Lower lobe of right lung (tissue), 2 donors: ENCODE measurements around the gene KLHL25. TPM values are rescaled to one million over a fixed set of nuclear protein-coding genes. Genes with fewer than 3 reads are reported as not detected.

Source experiments
- ATAC-seq, 2 donors: fragments of 200-7000 bp; cut with Tn5 transposase; one replicate each; pipeline ENCODE4 v1.9.1; 2020 to 2022; ENCODE audit warnings: mild to moderate bottlenecking in 2 of 2, moderate library complexity in 2 of 2
- DNase-seq: peaks from one replicate; pipeline ENCODE4 v3.0.0-alpha.2; 2020
- H3K27ac ChIP-seq: fragments of 200-600 bp; one replicate; pipeline ENCODE4 v1.8.0; 2022
- H3K27me3 ChIP-seq: fragments of 200-600 bp; one replicate; pipeline ENCODE4 v1.8.0; 2022; ENCODE audit warnings: low read depth
- H3K36me3 ChIP-seq: fragments of 200-600 bp; one replicate; pipeline ENCODE4 v1.8.0; 2022; ENCODE audit warnings: mild to moderate bottlenecking
- H3K4me1 ChIP-seq: fragments of 200-600 bp; one replicate; pipeline ENCODE4 v1.8.0; 2022
- H3K4me3 ChIP-seq: fragments of 200-600 bp; one replicate; pipeline ENCODE4 v1.8.0; 2022; ENCODE audit warnings: mild to moderate bottlenecking
- H3K9me3 ChIP-seq: fragments of 200-600 bp; one replicate; pipeline ENCODE4 v1.8.0; 2022
- CTCF ChIP-seq: fragments of 200-600 bp; IDR thresholded peaks from one replicate; pipeline ENCODE4 v1.8.0; 2022; ENCODE audit warnings: antibody characterized with exemption, mild to moderate bottlenecking
- intact Hi-C: fragments of 100-400 bp; cut with DNase I; formaldehyde crosslinking; loops from one replicate; pipeline ENCODE4 v1.11.0; 2022
- total RNA-seq: library from RNA; stranded (reverse); fragmentation: NEBNext Ultra II Directional; extraction: Animal tissue kit (Norgen Biotek cat#: 25700); gene quantifications from one replicate; pipeline ENCODE4 v1.2.1, GENCODE V29; 2021
- donor health status: DM: no; HTN: yes; CAD: no; lungs with severe emphysema.

The KLHL25 gene
- total RNA-seq, 1 donor from 2014 or later: 3.0 TPM

- Histone ChIP-seq H3K27me3 (no peaks in the 10 kb centered on the region), H3K4me3 (no peak overlapping the region), H3K27ac (peak overlapping the region; percentile 69), H3K4me1 (peaks cover 40% of the 10 kb centered on the region), H3K36me3 (peaks cover 100% of the 10 kb centered on the region), H3K9me3 (no peaks in the 10 kb centered on the region)
- intact Hi-C loops: no loop called here
- ATAC-seq: peak; percentile 44 to 51
- TF ChIP-seq CTCF: no peak
- no peak for DNase-seq
These were observed 67.7 kb downstream of the KLHL25 start for GRCh38 chr15:85727068-85727467.

- H3K4me1 ChIP-seq: peaks cover 40% of the 10 kb centered on the region
- no peaks in the 10 kb centered on the region for H3K9me3 ChIP-seq
- intact Hi-C loops: no loop called here
- no peak for ATAC-seq
- H3K4me3 ChIP-seq: no peak overlapping the region
- peaks cover 100% of the 10 kb centered on the region for H3K36me3 ChIP-seq
- no peak for TF ChIP-seq CTCF
- no peak for DNase-seq
- H3K27ac ChIP-seq: peak overlapping the region; percentile 69
- no peaks in the 10 kb centered on the region for H3K27me3 ChIP-seq
These were observed 68.3 kb downstream of the KLHL25 start for GRCh38 chr15:85726454-85726853.

GRCh38 chr15:85725564-85725963, 69.2 kb downstream of the KLHL25 start:
- no peak for ATAC-seq
- H3K36me3 ChIP-seq: peaks cover 100% of the 10 kb centered on the region
- no peak for TF ChIP-seq CTCF

GRCh38 chr15:85725019-85725418, 69.7 kb downstream of the KLHL25 start:
- no peaks in the 10 kb centered on the region for H3K9me3 ChIP-seq
- H3K4me1 ChIP-seq: peaks cover 32% of the 10 kb centered on the region
- peaks cover 100% of the 10 kb centered on the region for H3K36me3 ChIP-seq
- no peak for TF ChIP-seq CTCF
- peak overlapping the region; percentile 69 for H3K27ac ChIP-seq
- ATAC-seq (peak in 1 of 2 donors; percentile 39), DNase-seq (no peak)
- no peak overlapping the region for H3K4me3 ChIP-seq
- intact Hi-C loops: no loop called here
- H3K27me3 ChIP-seq: no peaks in the 10 kb centered on the region

More at GRCh38 chr15:85725564-85725963, 69.2 kb downstream of the KLHL25 start:
- Histone ChIP-seq H3K27ac (peak overlapping the region; percentile 69), H3K27me3 (no peaks in the 10 kb centered on the region), H3K4me1 (peaks cover 36% of the 10 kb centered on the region), H3K9me3 (no peaks in the 10 kb centered on the region), H3K4me3 (no peak overlapping the region)
- DNase-seq: no peak
- intact Hi-C loops: no loop called here

GRCh38 chr15:85723960-85724945, 70.5 kb downstream of the KLHL25 start:
- H3K4me1 ChIP-seq: peaks cover 30% of the 10 kb centered on the region
- H3K36me3 ChIP-seq: peaks cover 100% of the 10 kb centered on the region
- H3K9me3 ChIP-seq: no peaks in the 10 kb centered on the region
- H3K27ac ChIP-seq: peak overlapping the region; percentile 69
- H3K4me3 ChIP-seq: no peak overlapping the region
- ATAC-seq: peak; percentile 34 to 39
- no peaks in the 10 kb centered on the region for H3K27me3 ChIP-seq
- TF ChIP-seq CTCF: no peak
- DNase-seq: no peak
- intact Hi-C loops: no loop called here
